OCI-LY1 (cell line): Measurements from ENCODE around the gene NRIP1.
A peak's percentile ranks its signal among the peaks of the same experiment; 100 is the strongest.

Experiments
- H2AFZ ChIP-seq: fragments of 200-600 bp; sonication (generic), shearing (Covaris generic); 2 replicates; pipeline ENCODE4 v1.6.0; 2014; ENCODE audit warnings: antibody characterized with exemption, mild to moderate bottlenecking, low read length
- H3F3A ChIP-seq: fragments of 200-600 bp; sonication (generic), shearing (Covaris generic); 2 replicates; pipeline ENCODE4 v1.6.0; 2014; ENCODE audit warnings: mild to moderate bottlenecking, antibody characterized with exemption, low read length, moderate library complexity; ENCODE audit not compliant: insufficient read depth
- H3K27ac ChIP-seq: fragments of 200-600 bp; sonication (generic); 2 replicates; pipeline ENCODE4 v1.5.1; 2014; ENCODE audit warnings: low read length, mixed run types, mild to moderate bottlenecking, low read depth; ENCODE audit not compliant: poor library complexity, severe bottlenecking
- H3K27me3 ChIP-seq: fragments of 200-600 bp; sonication (generic); 2 replicates; pipeline ENCODE4 v1.6.0; 2014; ENCODE audit warnings: antibody characterized with exemption, mild to moderate bottlenecking, low read length, moderate library complexity; ENCODE audit not compliant: insufficient read depth
- H3K36me3 ChIP-seq: fragments of 200-600 bp; sonication (generic); 2 replicates; pipeline ENCODE4 v1.6.1; 2014; ENCODE audit warnings: mild to moderate bottlenecking, antibody characterized with exemption, low read length, moderate library complexity, mixed read lengths; ENCODE audit not compliant: insufficient read depth
- H3K4me1 ChIP-seq: fragments of 200-600 bp; sonication (generic); 2 replicates; pipeline ENCODE4 v1.5.1; 2014; ENCODE audit warnings: mild to moderate bottlenecking, low read length, moderate library complexity; ENCODE audit not compliant: insufficient read depth, severe bottlenecking
- H3K4me2 ChIP-seq: fragments of 200-600 bp; sonication (generic), shearing (Covaris generic); 2 replicates; pipeline ENCODE4 v1.6.1; 2014; ENCODE audit warnings: low read length
- H3K4me3 ChIP-seq: fragments of 200-600 bp; sonication (generic); 2 replicates; pipeline ENCODE4 v1.5.1; 2014; ENCODE audit warnings: low read length, low read depth, mild to moderate bottlenecking, mixed read lengths; ENCODE audit not compliant: poor library complexity, severe bottlenecking
- H3K79me2 ChIP-seq: fragments of 200-600 bp; shearing (Covaris generic); 2 replicates; pipeline ENCODE4 v1.6.1; 2016; ENCODE audit warnings: mixed run types, low read length, mixed read lengths; ENCODE audit not compliant: insufficient read depth
- H3K9ac ChIP-seq: fragments of 200-600 bp; sonication (generic), shearing (Covaris generic); 2 replicates; pipeline ENCODE4 v1.6.1; 2014; ENCODE audit warnings: mild to moderate bottlenecking, low read length, mixed read lengths
- H3K9me2 ChIP-seq: fragments of 200-600 bp; sonication (generic), shearing (Covaris generic); 2 replicates; pipeline ENCODE4 v1.6.1; 2014; ENCODE audit warnings: low read depth, mild to moderate bottlenecking, low read length, mixed read lengths
- H3K9me3 ChIP-seq: fragments of 200-600 bp; shearing (Covaris generic); 2 replicates; pipeline ENCODE4 v1.6.1; 2014; ENCODE audit warnings: low read length, mixed read lengths
- H4K20me1 ChIP-seq: fragments of 200-600 bp; sonication (generic), shearing (Covaris generic); 2 replicates; pipeline ENCODE4 v1.6.0; 2016; ENCODE audit warnings: mild to moderate bottlenecking, low read length; ENCODE audit not compliant: insufficient read depth
- EZH2 ChIP-seq: fragments of 200-600 bp; sonication (generic), shearing (Covaris generic); IDR thresholded peaks from 2 replicates; pipeline ENCODE4 v1.8.0; 2017; ENCODE audit warnings: borderline replicate concordance, mixed run types, mild to moderate bottlenecking, antibody characterized with exemption, low read length, moderate library complexity, mixed read lengths
- TF ChIP-seq, protein P1 (sequence below): fragments of 200-600 bp; sonication (generic), shearing (Covaris generic); IDR thresholded peaks from 2 replicates; pipeline ENCODE4 v1.5.1; 2017; ENCODE audit warnings: mild to moderate bottlenecking, antibody characterized with exemption, low read length, moderate library complexity, mixed read lengths

The NRIP1 gene

DNA sequence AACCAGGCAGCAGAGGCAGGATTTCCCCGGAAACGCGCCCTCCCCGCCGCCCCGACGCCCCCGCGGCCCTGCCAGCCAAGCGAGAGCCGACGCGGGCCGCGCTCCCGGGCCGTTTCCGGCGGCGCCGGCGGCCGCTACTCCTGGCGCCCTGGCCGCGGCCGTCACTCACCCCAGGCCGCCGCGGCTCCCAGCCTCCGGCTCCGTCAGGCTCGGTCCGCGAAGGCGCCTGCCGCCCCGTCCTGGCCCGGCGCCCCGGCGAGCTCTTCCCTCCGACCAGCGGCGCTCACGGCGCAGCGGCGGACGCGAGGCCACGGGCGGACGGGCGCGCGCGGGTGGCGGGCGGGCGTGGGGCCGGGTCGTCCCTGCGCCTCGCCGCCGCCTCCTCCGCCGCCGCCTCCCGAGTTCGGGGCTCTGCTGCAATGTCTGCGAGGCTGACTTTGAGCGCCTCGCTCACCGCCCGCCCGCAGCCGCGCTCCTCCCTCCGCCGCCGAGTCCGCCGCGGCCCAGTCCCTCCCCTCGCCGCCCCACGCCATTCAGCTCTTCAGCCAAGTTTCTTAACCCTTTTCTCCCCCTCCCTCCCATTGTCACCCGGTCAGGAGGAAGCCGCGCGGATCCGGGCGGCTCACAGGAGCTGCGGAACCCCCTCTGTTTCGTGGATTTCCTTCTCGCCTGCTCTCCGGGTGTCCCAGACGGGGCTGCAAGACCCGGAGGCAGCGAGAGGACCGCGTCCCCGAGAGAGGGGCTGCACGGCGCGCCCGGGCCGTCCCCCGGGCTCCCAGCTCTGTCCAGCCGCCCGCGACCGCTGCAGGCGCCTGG is at the start of gene NRIP1:
NRIP1 (minus strand) TSS at position 425 of the 816 bp plus-strand sequence. CDS start 96,808 bp downstream, outside the sequence.
- no peaks in the 10 kb centered on the region for H3K36me3 ChIP-seq
- H3K27me3 ChIP-seq = peaks cover 6% of the 10 kb centered on the region; the same call in 1 of the 2 replicates
- H3K4me1 ChIP-seq = peaks cover 6% of the 10 kb centered on the region
- no peak for TF ChIP-seq EZH2
- peak within 1 kb of the TSS; percentile 52; the same call in 1 of the 2 replicates for H3K4me2 ChIP-seq
- no peaks in the 10 kb centered on the region for H3K79me2 ChIP-seq
- H3K9me2 ChIP-seq = no peaks in the 10 kb centered on the region
- no peak within 1 kb of the TSS for H3K9ac ChIP-seq
- H3F3A ChIP-seq = no peaks in the 10 kb centered on the region
- H3K4me3 ChIP-seq = peak within 1 kb of the TSS; percentile 42
- H3K9me3 ChIP-seq = no peaks in the 10 kb centered on the region
- no peak within 1 kb of the TSS for H2AFZ ChIP-seq
- H3K27ac ChIP-seq = no peak within 1 kb of the TSS
- no peaks in the 10 kb centered on the region for H4K20me1 ChIP-seq

GRCh38 chr21:15112858-15113257 is 48.1 kb upstream of the NRIP1 start:
- no peak for TF ChIP-seq EZH2
- TF ChIP-seq, protein P1, sequence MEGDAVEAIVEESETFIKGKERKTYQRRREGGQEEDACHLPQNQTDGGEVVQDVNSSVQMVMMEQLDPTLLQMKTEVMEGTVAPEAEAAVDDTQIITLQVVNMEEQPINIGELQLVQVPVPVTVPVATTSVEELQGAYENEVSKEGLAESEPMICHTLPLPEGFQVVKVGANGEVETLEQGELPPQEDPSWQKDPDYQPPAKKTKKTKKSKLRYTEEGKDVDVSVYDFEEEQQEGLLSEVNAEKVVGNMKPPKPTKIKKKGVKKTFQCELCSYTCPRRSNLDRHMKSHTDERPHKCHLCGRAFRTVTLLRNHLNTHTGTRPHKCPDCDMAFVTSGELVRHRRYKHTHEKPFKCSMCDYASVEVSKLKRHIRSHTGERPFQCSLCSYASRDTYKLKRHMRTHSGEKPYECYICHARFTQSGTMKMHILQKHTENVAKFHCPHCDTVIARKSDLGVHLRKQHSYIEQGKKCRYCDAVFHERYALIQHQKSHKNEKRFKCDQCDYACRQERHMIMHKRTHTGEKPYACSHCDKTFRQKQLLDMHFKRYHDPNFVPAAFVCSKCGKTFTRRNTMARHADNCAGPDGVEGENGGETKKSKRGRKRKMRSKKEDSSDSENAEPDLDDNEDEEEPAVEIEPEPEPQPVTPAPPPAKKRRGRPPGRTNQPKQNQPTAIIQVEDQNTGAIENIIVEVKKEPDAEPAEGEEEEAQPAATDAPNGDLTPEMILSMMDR = no peak
- Histone ChIP-seq H3F3A (no peaks in the 10 kb centered on the region), H3K4me2 (no peak overlapping the region), H3K27ac (no peak overlapping the region), H3K4me3 (no peak overlapping the region), H3K36me3 (no peaks in the 10 kb centered on the region), H3K27me3 (no peaks in the 10 kb centered on the region), H3K9me2 (no peaks in the 10 kb centered on the region), H3K9ac (no peak overlapping the region), H4K20me1 (no peaks in the 10 kb centered on the region), H2AFZ (no peak overlapping the region), H3K4me1 (no peaks in the 10 kb centered on the region), H3K9me3 (no peaks in the 10 kb centered on the region), H3K79me2 (no peaks in the 10 kb centered on the region)

DNA sequence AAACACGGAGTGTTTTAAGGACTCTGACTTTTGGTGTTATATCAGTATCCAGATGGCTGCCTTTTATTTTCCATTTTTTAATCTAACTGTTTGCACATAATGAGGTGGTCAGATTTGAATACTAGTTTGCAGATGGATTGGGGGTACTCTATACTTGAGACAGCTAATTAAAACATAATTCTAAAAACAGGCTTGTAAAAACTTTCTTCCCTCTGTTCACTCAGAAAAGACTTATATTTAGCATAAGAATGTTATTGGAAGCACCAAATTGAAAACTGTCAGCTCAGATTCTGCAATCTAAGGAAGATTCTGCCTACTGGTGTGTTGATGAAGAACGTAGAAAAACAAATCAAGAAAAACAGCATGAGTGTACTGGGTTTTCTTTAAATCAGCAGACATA is 44.0 kb upstream of the NRIP1 start:
- Histone ChIP-seq H3K79me2 (no peaks in the 10 kb centered on the region), H3K9me2 (no peaks in the 10 kb centered on the region), H3K27ac (no peak overlapping the region), H3K27me3 (no peaks in the 10 kb centered on the region), H3K36me3 (no peaks in the 10 kb centered on the region), H2AFZ (no peak overlapping the region), H3K4me1 (no peaks in the 10 kb centered on the region), H3F3A (no peaks in the 10 kb centered on the region), H3K4me2 (no peak overlapping the region), H3K4me3 (no peak overlapping the region), H4K20me1 (no peaks in the 10 kb centered on the region), H3K9ac (no peak overlapping the region), H3K9me3 (no peaks in the 10 kb centered on the region)
- TF ChIP-seq, protein P1 = no peak
- no peak for TF ChIP-seq EZH2

DNA sequence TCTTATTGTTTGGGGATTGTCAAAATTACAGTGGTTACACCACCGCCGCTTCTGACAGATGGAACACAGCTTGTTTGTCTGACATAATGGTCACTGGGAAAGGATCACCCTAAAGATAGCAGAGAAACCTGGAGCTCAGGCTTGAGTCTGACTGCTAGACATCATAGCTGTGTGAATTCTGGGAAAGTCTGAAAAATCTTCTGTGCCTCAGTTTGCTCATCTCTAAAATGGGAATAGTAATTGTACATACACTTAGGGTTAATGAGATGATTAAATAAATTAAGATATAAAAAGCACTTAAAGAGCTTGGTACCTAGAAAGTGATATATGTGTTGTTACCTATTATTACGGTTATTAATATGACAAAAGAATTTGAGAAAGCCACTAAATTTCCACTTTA is 39.7 kb upstream of the NRIP1 start:
- Histone ChIP-seq H2AFZ (no peak overlapping the region), H3K9me3 (no peaks in the 10 kb centered on the region), H3K4me1 (no peaks in the 10 kb centered on the region), H3K27me3 (no peaks in the 10 kb centered on the region), H3K4me3 (no peak overlapping the region), H3K9me2 (no peaks in the 10 kb centered on the region), H4K20me1 (no peaks in the 10 kb centered on the region), H3K4me2 (no peak overlapping the region), H3K27ac (no peak overlapping the region), H3K79me2 (no peaks in the 10 kb centered on the region), H3K9ac (no peak overlapping the region), H3K36me3 (no peaks in the 10 kb centered on the region), H3F3A (no peaks in the 10 kb centered on the region)
- TF ChIP-seq, protein P1 = no peak
- no peak for TF ChIP-seq EZH2
